ENCODE data around the gene GAR1. TPM values are rescaled to one million over a fixed set of nuclear protein-coding genes. Genes with fewer than 3 reads are reported as not detected.
"Not testable (repeated sequence)": the region's sequence is repeated elsewhere in the genome, so short reads cannot be mapped to it uniquely, and the experiment has no call there.

GAR1 gene
- 10 to 100 TPM; 36.4 to 42.1 TPM for total RNA-seq

DNA sequence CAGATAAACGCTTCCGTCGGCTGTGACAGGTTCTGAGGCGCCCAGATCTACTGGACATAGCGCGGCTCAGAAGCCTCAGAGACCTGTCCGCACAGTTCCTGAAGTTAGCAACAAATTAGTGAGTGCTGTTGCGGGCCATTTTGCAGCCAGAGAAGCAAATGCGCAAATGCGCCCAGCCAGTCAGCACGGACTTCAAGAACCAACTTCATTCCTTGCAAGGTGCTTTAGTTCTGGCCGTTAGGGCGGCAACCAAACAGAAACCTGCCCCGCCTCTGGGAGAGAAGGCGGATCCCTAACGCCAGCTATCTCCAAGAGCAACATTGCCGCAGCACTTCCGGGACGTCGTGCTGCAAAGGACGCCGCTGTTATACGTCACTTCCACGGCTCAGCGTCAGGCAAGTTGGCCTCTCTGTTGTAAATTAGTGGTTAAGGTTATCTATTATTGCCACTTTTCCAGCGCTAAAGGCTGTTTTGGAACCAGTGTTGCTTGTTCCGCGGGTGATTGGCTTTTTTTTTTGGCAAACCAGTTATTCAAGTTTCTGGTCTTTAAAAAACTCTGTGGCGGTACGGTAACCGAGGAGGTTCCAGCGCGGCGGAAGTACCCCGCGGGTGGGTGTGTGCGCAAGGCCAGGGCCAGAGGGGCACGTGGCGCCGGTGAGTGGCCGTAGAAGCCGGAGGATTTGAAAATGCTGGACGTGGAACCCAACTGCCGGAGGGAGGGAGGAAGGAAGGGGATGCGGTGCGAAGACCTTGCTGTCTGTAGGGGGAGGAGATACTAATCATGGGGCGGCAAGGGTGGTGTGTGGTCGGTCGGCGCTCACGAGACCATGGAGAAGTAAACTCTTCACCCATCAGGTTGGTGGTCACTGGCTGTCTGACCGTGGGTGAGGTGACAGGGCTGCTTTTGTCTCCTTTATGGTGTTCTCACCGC lies at the start of gene GAR1:
GAR1 (plus strand) TSS at position 612 of the 931 bp plus-strand sequence. CDS start 403 bp downstream, outside the sequence.
- H3K4me3 Mint-ChIP-seq = peak within 1 kb of the TSS; percentile 95
- no peaks in the 10 kb centered on the region for H3K9me3 Mint-ChIP-seq
- no peaks in the 10 kb centered on the region for H3K27me3 Mint-ChIP-seq
- ChIA-PET POLR2A (interaction anchor here (0.6 to 1.2 kb wide), 2 partner anchors 20 to 104 kb away, joined by 3 read pairs; no protein-coding TSS in a partner anchor), CTCF (interaction anchor here (0.8 to 2.5 kb wide), 6 partner anchors 9 to 382 kb away, joined by 3 to 17 read pairs (median 4); partner anchors contain the start of genes CASP6, RRH and SEC24B)
- H3K27ac Mint-ChIP-seq = peak within 1 kb of the TSS; percentile 98
- peaks cover 43% of the 10 kb centered on the region for H3K36me3 Mint-ChIP-seq (ENCODE audit: low read depth)
- intact Hi-C loops (cut with micrococcal nuclease) = loop anchor here (5.0 kb wide), 1 partner anchor 393 kb away; no protein-coding TSS in a partner anchor
- ATAC-seq = peak; percentile 95
- peaks cover 44% of the 10 kb centered on the region for H3K4me1 Mint-ChIP-seq (ENCODE audit: low read depth)
- DNase-seq = peak; percentile 94
- TF ChIP-seq, protein P1, sequence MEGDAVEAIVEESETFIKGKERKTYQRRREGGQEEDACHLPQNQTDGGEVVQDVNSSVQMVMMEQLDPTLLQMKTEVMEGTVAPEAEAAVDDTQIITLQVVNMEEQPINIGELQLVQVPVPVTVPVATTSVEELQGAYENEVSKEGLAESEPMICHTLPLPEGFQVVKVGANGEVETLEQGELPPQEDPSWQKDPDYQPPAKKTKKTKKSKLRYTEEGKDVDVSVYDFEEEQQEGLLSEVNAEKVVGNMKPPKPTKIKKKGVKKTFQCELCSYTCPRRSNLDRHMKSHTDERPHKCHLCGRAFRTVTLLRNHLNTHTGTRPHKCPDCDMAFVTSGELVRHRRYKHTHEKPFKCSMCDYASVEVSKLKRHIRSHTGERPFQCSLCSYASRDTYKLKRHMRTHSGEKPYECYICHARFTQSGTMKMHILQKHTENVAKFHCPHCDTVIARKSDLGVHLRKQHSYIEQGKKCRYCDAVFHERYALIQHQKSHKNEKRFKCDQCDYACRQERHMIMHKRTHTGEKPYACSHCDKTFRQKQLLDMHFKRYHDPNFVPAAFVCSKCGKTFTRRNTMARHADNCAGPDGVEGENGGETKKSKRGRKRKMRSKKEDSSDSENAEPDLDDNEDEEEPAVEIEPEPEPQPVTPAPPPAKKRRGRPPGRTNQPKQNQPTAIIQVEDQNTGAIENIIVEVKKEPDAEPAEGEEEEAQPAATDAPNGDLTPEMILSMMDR (IDR thresholded peaks at IDR 0.05) = no peak

DNA sequence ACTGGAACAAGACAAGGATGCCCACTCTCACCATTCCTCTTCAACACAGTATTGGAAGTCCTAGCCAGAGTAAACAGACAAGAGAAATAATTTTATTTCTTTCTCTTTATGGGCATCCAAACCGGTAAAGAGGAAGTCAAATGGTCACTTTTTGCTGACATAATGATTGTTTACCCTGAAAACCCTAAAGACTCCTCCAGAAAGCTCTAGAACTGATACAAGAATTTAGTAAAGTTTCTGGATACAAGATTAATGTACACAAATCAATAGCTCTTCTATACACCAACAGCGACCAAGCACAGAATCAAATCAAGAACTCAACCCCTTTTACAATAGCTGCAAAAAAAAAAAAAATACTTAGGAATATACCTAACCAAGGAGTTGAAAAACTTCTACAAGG lies 33.5 kb upstream of the GAR1 start:
- intact Hi-C loops (cut with micrococcal nuclease); H3K36me3 Mint-ChIP-seq (ENCODE audit: low read depth); DNase-seq; H3K27me3 Mint-ChIP-seq; H3K27ac Mint-ChIP-seq; H3K4me3 Mint-ChIP-seq; H3K9me3 Mint-ChIP-seq; H3K4me1 Mint-ChIP-seq (ENCODE audit: low read depth); POLR2A ChIA-PET; CTCF ChIA-PET; ATAC-seq: not testable (repeated sequence)

DNA sequence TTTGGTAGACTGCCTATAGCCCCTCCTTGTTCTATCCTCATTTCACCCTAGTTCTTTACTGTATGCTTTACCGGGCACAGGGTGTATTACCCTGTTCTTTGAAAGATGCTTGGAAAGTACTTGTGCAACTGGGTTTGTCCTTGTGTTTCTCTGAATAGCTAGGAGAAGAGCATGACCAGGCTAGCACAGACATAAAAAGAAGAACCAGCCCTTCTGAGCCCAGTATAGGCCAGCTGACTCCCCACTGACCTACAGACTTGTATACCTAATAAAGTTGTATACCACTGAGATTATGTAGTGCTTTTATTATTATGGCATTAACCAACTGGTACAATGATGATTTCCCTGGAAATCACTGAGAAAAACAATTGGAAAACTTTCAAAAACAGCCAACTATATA lies 28.7 kb upstream of the GAR1 start:
- ChIA-PET CTCF (no interaction called here), POLR2A (no interaction called here)
- H3K27ac Mint-ChIP-seq = no peak overlapping the region
- no peaks in the 10 kb centered on the region for H3K36me3 Mint-ChIP-seq (ENCODE audit: low read depth)
- H3K9me3 Mint-ChIP-seq = no peaks in the 10 kb centered on the region
- no peak overlapping the region for H3K4me3 Mint-ChIP-seq
- no peaks in the 10 kb centered on the region for H3K4me1 Mint-ChIP-seq (ENCODE audit: low read depth)
- no peak for ATAC-seq
- intact Hi-C loops (cut with micrococcal nuclease) = no loop called here
- DNase-seq = no peak
- H3K27me3 Mint-ChIP-seq = peaks cover 1% of the 10 kb centered on the region
- TF ChIP-seq, protein P1 (IDR thresholded peaks at IDR 0.05) = no peak

DNA sequence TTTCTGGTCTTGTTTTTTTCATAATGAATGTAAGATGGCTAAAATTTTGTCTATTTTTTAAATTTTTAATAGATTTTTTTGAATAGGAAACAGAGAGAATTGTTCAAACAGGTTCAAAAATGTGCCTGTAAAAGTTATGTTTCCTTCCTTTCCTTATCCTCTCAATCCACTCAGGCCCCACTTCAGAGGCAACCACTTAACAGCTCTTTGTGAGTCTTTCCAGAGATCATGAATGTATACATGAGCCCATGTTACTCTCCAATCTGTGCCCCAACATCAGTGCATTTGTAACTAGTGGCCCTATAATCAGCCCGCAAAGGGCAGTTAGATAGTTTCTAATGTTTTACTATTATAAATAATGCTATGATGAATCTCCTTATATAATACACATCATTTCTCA lies 27.8 kb upstream of the GAR1 start:
- Mint-ChIP-seq H3K36me3 (ENCODE audit: low read depth) (no peaks in the 10 kb centered on the region), H3K27ac (no peak overlapping the region), H3K9me3 (no peaks in the 10 kb centered on the region), H3K4me1 (ENCODE audit: low read depth) (no peaks in the 10 kb centered on the region), H3K4me3 (no peak overlapping the region), H3K27me3 (peaks cover 1% of the 10 kb centered on the region)
- ChIA-PET CTCF (no interaction called here), POLR2A (no interaction called here)
- intact Hi-C loops (cut with micrococcal nuclease) = no loop called here
- TF ChIP-seq, protein P1 (IDR thresholded peaks at IDR 0.05) = no peak
- ATAC-seq = no peak
- DNase-seq = no peak

DNA sequence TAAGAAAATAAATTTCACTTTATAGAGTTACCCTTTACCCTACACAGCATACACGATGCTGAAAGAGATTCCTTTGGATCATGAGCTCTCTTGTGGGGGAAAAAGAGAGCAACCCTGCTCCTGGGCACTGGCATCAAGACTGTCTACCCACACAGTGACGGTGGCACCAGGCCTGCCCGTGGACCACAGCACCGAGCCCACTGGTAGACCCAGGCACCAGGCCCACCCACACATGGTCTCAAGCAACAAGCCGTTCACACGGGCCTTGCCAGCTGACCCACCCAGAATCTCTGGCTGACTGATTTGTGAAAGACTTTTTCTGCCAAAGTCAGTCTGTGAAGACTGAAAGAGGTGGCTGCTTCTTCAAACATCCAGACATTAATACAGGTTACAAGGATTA lies 20.5 kb upstream of the GAR1 start:
- Mint-ChIP-seq H3K27me3 (peaks cover 4% of the 10 kb centered on the region), H3K4me3 (no peak overlapping the region), H3K36me3 (ENCODE audit: low read depth) (peaks cover 10% of the 10 kb centered on the region), H3K4me1 (ENCODE audit: low read depth) (no peaks in the 10 kb centered on the region), H3K27ac (no peak overlapping the region), H3K9me3 (peaks cover 19% of the 10 kb centered on the region)
- intact Hi-C loops (cut with micrococcal nuclease) = no loop called here
- CTCF ChIA-PET = interaction anchor here (1.2 kb wide), 1 partner anchor 9 kb away, joined by 3 read pairs; no protein-coding TSS in a partner anchor
- no peak for DNase-seq
- TF ChIP-seq, protein P1 (IDR thresholded peaks at IDR 0.05) = no peak
- POLR2A ChIA-PET = interaction anchor here (1.3 kb wide), 1 partner anchor 20 kb away, joined by 3 read pairs; no protein-coding TSS in a partner anchor
- no peak for ATAC-seq

Measured in activated CD8-positive, alpha-beta T cell treated with anti-CD3 and anti-CD28 coated beads for 36 hours (primary cell).